ENCODE measurements around the gene LRRTM1. TPM values are rescaled to one million over a fixed set of nuclear protein-coding genes. Genes with fewer than 3 reads are reported as not detected.

LRRTM1 gene, protein sequence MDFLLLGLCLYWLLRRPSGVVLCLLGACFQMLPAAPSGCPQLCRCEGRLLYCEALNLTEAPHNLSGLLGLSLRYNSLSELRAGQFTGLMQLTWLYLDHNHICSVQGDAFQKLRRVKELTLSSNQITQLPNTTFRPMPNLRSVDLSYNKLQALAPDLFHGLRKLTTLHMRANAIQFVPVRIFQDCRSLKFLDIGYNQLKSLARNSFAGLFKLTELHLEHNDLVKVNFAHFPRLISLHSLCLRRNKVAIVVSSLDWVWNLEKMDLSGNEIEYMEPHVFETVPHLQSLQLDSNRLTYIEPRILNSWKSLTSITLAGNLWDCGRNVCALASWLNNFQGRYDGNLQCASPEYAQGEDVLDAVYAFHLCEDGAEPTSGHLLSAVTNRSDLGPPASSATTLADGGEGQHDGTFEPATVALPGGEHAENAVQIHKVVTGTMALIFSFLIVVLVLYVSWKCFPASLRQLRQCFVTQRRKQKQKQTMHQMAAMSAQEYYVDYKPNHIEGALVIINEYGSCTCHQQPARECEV
- total RNA-seq = not detected

DNA sequence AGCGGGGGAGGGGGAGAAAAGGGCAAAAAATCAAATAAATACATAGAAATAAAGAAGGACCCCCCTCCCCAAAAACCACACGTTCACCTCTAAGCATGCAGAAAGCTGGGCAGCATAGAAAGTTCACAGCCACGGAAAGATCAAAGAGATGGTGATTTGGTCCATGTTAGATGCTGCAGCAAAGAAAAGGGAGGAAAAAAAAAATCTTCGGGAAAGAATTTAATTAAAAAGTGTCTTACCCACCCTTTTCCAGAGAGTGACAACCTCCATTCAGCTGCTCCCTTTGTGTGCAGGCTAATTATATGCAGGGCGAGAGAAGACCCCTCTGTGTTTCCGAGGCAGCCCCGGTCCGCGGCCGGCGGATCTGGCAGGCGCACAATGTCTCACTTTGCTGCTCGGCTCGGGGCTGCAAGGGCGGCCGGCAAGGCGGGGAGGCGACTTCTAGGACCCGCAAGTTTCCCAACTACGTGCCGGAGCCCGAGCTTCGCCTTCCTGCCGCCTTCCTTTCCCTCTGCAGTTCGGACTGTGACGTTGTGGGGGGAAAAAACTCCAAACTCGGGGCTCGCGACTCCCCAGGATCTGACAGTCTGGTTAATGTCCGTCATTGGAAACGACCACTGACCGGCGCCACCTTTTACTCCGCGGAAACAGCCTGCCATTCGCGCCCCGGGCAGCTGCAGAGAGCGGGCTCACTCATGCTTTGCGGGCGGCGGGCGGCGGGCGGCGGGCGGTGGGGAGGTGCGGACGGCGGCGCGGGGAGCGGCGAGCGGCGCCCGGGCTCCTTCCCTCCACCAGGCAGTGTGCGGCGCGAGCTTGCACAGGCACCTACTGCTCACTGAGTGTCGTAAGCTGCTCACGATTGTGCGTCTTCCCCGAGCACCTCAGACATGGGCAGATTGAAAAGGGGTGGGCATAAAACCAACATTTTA, at the start of gene LRRTM1:
Gene LRRTM1, minus strand, starts transcription at position 844 of the 929 bp plus-strand sequence. CDS start 933 bp downstream, outside the sequence.
- H3K4me1 Mint-ChIP-seq (ENCODE audit: low read depth) = no peaks in the 10 kb centered on the region
- H3K9me3 Mint-ChIP-seq = peaks cover 2% of the 10 kb centered on the region
- peaks cover 24% of the 10 kb centered on the region for H3K27me3 Mint-ChIP-seq
- ChIA-PET CTCF (no interaction called here), POLR2A (no interaction called here)
- no peak for DNase-seq
- H3K4me3 Mint-ChIP-seq = no peak within 1 kb of the TSS
- intact Hi-C loops (cut with micrococcal nuclease) = no loop called here
- H3K36me3 Mint-ChIP-seq = no peaks in the 10 kb centered on the region
- H3K27ac Mint-ChIP-seq = no peak within 1 kb of the TSS

DNA sequence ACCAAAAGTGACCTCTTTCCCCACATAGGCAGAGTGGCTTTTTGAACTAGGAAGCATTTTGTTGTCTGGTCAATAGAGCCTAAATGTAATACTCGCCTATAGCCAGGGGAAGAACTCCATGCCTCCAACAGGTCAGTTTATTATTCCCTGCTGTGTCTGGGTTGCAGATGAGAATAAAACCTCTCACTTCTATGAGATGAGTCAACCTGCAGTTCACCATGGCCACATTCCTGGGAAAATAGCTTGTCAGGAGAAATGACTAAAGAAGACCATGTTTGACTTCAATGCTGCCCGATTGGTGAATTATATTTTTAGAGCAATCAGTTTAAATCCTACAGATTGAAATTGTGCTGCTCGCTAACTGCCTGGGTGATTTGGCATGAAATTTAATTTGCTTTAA, 46.7 kb upstream of the LRRTM1 start:
- Mint-ChIP-seq H3K9me3 (no peaks in the 10 kb centered on the region), H3K27ac (no peak overlapping the region), H3K4me1 (ENCODE audit: low read depth) (no peaks in the 10 kb centered on the region), H3K4me3 (no peak overlapping the region), H3K27me3 (no peaks in the 10 kb centered on the region), H3K36me3 (no peaks in the 10 kb centered on the region)
- DNase-seq = no peak
- intact Hi-C loops (cut with micrococcal nuclease) = no loop called here
- POLR2A ChIA-PET = no interaction called here
- CTCF ChIA-PET = no interaction called here

DNA sequence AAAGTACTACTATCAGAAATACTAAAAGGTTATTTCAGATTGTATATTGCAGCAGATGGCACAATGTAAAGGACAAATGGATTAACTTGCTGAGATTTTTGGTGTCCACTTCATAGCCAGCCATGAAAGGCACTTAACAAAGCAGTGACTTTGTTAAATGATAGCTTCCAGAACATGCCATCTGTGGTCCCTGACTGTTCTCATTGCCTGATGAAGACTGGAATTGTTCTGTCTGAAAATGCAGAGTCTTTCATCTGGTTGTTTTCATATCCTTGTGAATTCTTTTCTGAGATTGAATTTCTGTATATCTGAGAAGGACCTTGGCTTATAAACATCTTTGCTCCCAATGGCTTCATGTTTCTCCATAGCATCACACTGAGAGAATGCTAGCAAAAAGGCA, 44.4 kb upstream of the LRRTM1 start:
- Mint-ChIP-seq H3K36me3 (no peaks in the 10 kb centered on the region), H3K4me3 (no peak overlapping the region), H3K27ac (no peak overlapping the region), H3K27me3 (no peaks in the 10 kb centered on the region), H3K9me3 (peaks cover 2% of the 10 kb centered on the region), H3K4me1 (ENCODE audit: low read depth) (no peaks in the 10 kb centered on the region)
- ChIA-PET CTCF (no interaction called here), POLR2A (no interaction called here)
- intact Hi-C loops (cut with micrococcal nuclease) = no loop called here
- DNase-seq = no peak

DNA sequence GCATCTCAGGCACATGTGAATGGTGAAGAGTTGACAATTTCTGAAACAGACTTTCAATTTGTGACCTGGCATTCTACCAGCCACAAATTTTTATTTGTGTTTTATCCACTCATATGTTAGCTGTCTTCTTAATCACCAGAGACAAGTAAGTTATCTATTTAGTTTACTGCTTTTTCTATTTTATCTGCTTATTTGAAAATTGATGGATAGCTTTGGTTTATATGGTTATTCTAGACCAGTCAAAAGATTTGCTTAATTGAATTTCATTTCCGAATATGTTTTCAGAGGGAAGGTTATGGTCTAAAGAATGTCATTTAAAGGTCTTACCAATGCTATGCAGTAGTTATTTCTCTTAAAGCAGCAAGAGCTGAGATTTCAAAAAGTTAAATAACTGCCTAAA, 43.5 kb upstream of the LRRTM1 start:
- intact Hi-C loops (cut with micrococcal nuclease) = no loop called here
- ChIA-PET POLR2A (no interaction called here), CTCF (no interaction called here)

DNA sequence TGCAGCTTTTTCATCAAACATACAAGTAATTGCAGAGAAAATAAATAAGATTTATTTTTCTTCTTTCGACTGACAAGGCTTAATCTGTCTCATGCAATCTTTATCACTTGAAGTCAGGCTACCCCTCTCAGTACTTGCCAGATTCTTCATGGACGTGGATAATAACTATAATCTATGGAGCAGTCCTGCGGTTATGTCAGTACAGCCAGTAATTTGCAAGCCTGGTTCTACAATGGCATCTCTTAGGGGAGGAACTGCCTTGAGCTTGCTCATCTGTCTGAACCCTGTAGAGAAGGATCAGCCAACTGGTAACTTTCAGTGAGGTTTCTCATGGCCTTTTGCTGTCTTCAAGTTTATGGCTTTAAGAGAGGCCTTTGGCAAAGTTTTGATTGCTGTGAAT, 35.5 kb upstream of the LRRTM1 start:
- Mint-ChIP-seq H3K4me1 (ENCODE audit: low read depth) (no peaks in the 10 kb centered on the region), H3K27ac (no peak overlapping the region), H3K36me3 (no peaks in the 10 kb centered on the region), H3K9me3 (peaks cover 12% of the 10 kb centered on the region), H3K4me3 (no peak overlapping the region), H3K27me3 (no peaks in the 10 kb centered on the region)
- ChIA-PET POLR2A (no interaction called here), CTCF (no interaction called here)
- intact Hi-C loops (cut with micrococcal nuclease) = no loop called here
- no peak for DNase-seq

More for the DNA sequence above, 43.5 kb upstream of the LRRTM1 start:
- Mint-ChIP-seq H3K4me1 (ENCODE audit: low read depth) (no peaks in the 10 kb centered on the region), H3K27ac (no peak overlapping the region), H3K4me3 (no peak overlapping the region), H3K9me3 (peaks cover 5% of the 10 kb centered on the region), H3K27me3 (no peaks in the 10 kb centered on the region), H3K36me3 (no peaks in the 10 kb centered on the region)
- no peak for DNase-seq

DNA sequence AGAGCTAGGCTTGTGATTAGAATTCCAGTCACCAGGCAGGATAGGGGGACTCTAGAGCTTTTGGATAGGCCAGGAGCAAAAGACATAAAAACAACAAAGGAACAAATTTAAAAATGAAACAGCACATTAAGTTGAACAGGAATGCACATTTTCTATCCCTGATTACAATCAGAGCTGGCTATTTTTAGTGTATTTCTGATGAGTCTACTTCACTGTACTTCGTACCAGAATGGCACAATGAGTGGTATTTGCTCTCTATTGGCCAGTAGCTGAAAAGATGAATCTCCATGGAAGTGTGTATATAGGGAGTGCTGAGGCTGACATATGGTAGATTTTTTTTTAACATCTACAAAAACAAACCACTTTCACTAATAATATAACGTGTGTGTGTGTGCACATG, 34.2 kb upstream of the LRRTM1 start:
- intact Hi-C loops (cut with micrococcal nuclease) = no loop called here
- Mint-ChIP-seq H3K36me3 (no peaks in the 10 kb centered on the region), H3K4me1 (ENCODE audit: low read depth) (no peaks in the 10 kb centered on the region), H3K4me3 (no peak overlapping the region), H3K27me3 (no peaks in the 10 kb centered on the region), H3K27ac (no peak overlapping the region), H3K9me3 (peaks cover 10% of the 10 kb centered on the region)
- CTCF ChIA-PET = no interaction called here
- DNase-seq = no peak
- POLR2A ChIA-PET = no interaction called here

DNA sequence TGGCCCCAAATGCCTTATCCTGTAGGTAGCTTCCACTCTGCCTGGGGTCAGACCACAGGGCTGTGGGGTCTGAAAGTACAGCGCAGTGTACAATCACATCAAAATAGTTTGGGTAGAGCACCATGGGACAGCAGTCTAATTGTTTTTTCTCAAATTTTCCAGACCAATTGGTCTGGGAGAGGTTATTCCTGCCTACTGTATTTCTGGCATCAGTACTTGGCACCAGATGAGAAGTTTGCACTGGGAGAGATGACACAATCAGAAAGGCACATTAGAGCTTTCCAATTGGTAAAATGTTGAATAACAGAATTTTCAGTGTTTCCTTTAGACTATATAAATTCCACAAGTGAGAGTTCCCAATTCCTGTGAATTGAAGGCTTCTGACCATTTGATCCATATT, 30.9 kb upstream of the LRRTM1 start:
- ChIA-PET CTCF (no interaction called here), POLR2A (no interaction called here)
- H3K27ac Mint-ChIP-seq = no peak overlapping the region
- H3K9me3 Mint-ChIP-seq = peaks cover 2% of the 10 kb centered on the region
- no peak overlapping the region for H3K4me3 Mint-ChIP-seq
- no peaks in the 10 kb centered on the region for H3K4me1 Mint-ChIP-seq (ENCODE audit: low read depth)
- no peaks in the 10 kb centered on the region for H3K36me3 Mint-ChIP-seq
- no peak for DNase-seq
- no peaks in the 10 kb centered on the region for H3K27me3 Mint-ChIP-seq
- intact Hi-C loops (cut with micrococcal nuclease) = no loop called here

DNA sequence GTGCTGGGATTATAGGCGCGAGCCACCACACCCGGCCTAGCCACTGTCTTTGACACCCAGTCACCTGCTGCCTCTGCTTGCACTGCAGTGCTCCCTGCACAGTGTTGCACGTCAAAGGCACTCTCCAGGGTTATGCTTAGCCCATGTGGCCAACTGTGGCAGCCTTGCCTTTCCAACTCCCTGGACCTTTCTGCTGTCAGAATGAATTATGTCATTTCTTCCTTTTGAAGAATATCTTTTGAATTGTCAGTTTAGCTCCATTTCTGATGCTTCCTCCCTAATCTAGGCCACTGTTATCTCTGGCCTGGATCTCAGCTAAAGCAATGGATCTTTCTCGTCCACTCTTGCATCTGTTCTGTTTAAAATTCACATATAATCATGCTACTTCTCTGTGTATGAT, 29.3 kb upstream of the LRRTM1 start:
- H3K27me3 Mint-ChIP-seq = no peaks in the 10 kb centered on the region
- intact Hi-C loops (cut with micrococcal nuclease) = no loop called here
- DNase-seq = no peak
- H3K9me3 Mint-ChIP-seq = peaks cover 2% of the 10 kb centered on the region
- H3K27ac Mint-ChIP-seq = no peak overlapping the region
- CTCF ChIA-PET = no interaction called here
- no peak overlapping the region for H3K4me3 Mint-ChIP-seq
- no peaks in the 10 kb centered on the region for H3K36me3 Mint-ChIP-seq
- H3K4me1 Mint-ChIP-seq (ENCODE audit: low read depth) = no peaks in the 10 kb centered on the region
- POLR2A ChIA-PET = no interaction called here

DNA sequence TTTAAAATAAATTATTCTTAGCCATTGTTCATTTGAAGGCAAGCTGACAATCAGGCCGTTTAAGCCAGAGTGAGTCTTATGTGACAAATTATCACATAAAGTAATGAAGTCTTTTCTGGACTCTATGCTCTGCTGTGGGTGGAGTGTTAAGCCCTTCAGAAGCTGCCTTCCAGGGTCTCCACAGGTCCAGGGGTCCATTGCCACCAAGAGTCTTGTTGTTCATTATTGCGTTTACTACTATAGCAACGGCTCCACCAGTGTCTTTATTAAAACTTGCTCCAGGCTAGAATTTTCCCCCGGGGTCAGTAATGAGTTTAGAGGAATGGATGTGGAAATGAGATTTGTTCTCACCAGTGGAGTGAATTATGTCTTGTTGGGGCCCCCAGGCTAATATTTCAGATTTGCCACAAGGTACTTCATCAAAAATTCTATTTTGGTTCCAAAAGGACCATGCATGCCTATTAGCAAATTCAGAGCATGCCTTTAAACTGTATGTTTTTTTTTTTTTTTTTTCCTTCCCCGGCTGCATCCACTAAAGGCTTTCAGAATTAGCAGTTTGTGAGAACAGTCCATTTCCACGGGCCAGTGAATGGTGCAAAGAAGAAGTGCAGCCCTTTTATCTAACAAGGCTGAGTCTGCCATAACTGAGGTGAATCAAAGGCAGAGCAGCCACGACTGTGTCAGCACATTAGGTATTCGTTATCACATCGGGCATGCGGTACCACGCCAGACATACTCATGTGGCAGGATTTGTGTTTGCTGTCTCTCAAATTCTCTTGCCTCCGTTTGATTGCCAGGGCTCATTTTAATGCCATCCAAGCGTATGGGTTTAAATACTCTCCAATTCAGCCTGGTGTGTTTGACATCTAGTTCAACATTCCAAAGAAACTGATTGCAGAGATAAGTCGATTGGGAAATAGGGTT, 26.2 kb upstream of the LRRTM1 start:
- Mint-ChIP-seq H3K4me1 (ENCODE audit: low read depth) (no peaks in the 10 kb centered on the region), H3K9me3 (no peaks in the 10 kb centered on the region), H3K27ac (no peak overlapping the region), H3K27me3 (no peaks in the 10 kb centered on the region), H3K4me3 (no peak overlapping the region), H3K36me3 (no peaks in the 10 kb centered on the region)
- ChIA-PET CTCF (no interaction called here), POLR2A (no interaction called here)
- intact Hi-C loops (cut with micrococcal nuclease) = no loop called here
- DNase-seq = no peak

DNA sequence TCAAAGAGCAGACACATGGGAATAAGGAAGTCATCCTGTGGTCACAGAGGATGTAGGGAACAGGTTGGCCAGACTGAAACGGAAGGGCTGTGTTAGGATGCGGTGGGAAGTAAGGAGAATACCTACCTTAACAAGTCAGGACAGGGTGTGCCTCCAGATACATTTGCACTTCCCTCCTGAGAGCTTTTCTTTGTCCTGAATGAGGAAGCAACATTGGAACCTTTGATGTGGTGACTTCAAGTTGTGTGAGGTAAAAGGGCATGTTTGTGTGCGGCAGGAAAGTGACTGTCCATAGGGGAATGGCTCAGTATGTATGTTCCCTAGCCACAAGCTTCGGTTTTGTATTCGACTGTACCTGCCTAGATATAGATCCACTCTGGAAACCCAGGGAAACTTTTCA, 24.9 kb upstream of the LRRTM1 start:
- no peaks in the 10 kb centered on the region for H3K9me3 Mint-ChIP-seq
- H3K4me3 Mint-ChIP-seq = no peak overlapping the region
- no peak overlapping the region for H3K27ac Mint-ChIP-seq
- POLR2A ChIA-PET = no interaction called here
- CTCF ChIA-PET = no interaction called here
- H3K27me3 Mint-ChIP-seq = no peaks in the 10 kb centered on the region
- H3K4me1 Mint-ChIP-seq (ENCODE audit: low read depth) = no peaks in the 10 kb centered on the region
- intact Hi-C loops (cut with micrococcal nuclease) = no loop called here
- no peaks in the 10 kb centered on the region for H3K36me3 Mint-ChIP-seq
- DNase-seq = no peak

DNA sequence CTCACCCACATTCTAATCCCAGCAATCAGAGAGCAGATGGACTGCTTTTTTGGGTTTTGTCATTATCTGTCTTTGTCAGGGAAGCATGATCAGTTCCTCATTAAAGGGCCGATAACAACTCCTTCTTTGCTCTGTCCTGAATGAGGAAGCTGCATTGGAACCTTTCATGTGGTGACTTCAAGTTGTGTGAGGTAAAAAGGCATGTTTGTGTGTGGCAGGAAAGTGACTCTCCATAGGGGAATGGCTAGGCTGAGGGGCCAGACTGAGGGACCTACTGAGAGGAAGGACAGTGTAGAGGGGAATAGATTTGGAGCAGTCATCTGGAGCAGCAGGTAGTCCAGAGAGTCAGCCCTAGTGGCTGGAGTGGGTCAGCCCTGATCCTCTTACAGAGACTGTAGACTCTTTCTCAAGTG, 23.6 kb upstream of the LRRTM1 start:
- intact Hi-C loops (cut with micrococcal nuclease) = no loop called here
- Mint-ChIP-seq H3K4me3 (no peak overlapping the region), H3K9me3 (no peaks in the 10 kb centered on the region), H3K27me3 (no peaks in the 10 kb centered on the region), H3K4me1 (ENCODE audit: low read depth) (no peaks in the 10 kb centered on the region), H3K27ac (no peak overlapping the region), H3K36me3 (no peaks in the 10 kb centered on the region)
- no peak for DNase-seq
- ChIA-PET CTCF (no interaction called here), POLR2A (no interaction called here)

DNA sequence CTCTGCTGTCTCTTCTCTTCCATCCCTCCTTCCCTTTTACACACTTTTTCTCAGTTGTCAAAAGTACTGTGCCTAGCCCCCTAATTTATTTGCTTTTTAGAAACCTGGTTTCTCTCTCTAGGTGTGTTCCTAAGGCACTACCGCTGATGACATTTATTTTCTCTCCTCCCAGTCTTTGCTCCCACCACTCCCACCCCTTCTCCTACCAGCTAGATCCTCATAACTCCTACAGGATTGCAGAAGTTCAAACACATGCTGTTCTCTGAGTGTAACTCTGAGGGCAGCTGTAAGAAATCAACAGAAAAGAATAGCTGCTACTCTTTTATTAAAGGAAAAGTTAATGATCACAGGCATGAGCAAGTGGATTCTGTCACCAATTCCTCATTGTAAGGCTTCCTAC, 22.3 kb upstream of the LRRTM1 start:
- DNase-seq = no peak
- no peaks in the 10 kb centered on the region for H3K9me3 Mint-ChIP-seq
- no peak overlapping the region for H3K27ac Mint-ChIP-seq
- no peaks in the 10 kb centered on the region for H3K4me1 Mint-ChIP-seq (ENCODE audit: low read depth)
- no peaks in the 10 kb centered on the region for H3K27me3 Mint-ChIP-seq
- POLR2A ChIA-PET = no interaction called here
- H3K4me3 Mint-ChIP-seq = no peak overlapping the region
- no peaks in the 10 kb centered on the region for H3K36me3 Mint-ChIP-seq
- CTCF ChIA-PET = no interaction called here
- intact Hi-C loops (cut with micrococcal nuclease) = no loop called here
